Measurements from ENCODE around the gene MPG.
"Not testable (repeated sequence)": the region's sequence is repeated elsewhere in the genome, so short reads cannot be mapped to it uniquely, and the experiment has no call there.

MPG gene

GRCh38 chr16:77807-78443 lies at the start of gene MPG:
TSS of gene MPG (plus strand) at chr16:78225. CDS start at chr16:78310, 85 bp downstream.
- Histone ChIP-seq H3K9me3 (ENCODE audit: control insufficient read depth in 2 of 2, low read length in 2 of 2) (no peaks in the 10 kb centered on the region), H3K9ac (ENCODE audit: low read depth in 1 of 2, low read length in 2 of 2) (peak within 1 kb of the TSS; percentile 72 to 93), H3K27ac (ENCODE audit: low read depth in 2 of 2, low read length in 2 of 2) (peak within 1 kb of the TSS; percentile 73 to 84), H3K4me3 (ENCODE audit: low read length in 2 of 2) (peak within 1 kb of the TSS; percentile 74 to 84), H3K36me3 (ENCODE audit: control insufficient read depth in 2 of 2, insufficient read depth in 2 of 2, low read length in 2 of 2) (peaks cover 3 to 8% of the 10 kb centered on the region in 2 donors), H3K27me3 (ENCODE audit: control insufficient read depth in 2 of 2, insufficient read depth in 2 of 2, low read length in 2 of 2) (peaks cover 0 to under 1% of the 10 kb centered on the region in 2 donors), H3K4me1 (ENCODE audit: control insufficient read depth in 2 of 2, insufficient read depth in 2 of 2, low read length in 2 of 2) (peaks cover 28 to 53% of the 10 kb centered on the region in 2 donors)

GRCh38 chr16:30627-31026 lies 47.4 kb upstream of the MPG start:
- H3K9ac ChIP-seq (ENCODE audit: low read depth in 1 of 2, low read length in 2 of 2); H3K4me1 ChIP-seq (ENCODE audit: control insufficient read depth in 2 of 2, insufficient read depth in 2 of 2, low read length in 2 of 2); H3K36me3 ChIP-seq (ENCODE audit: control insufficient read depth in 2 of 2, insufficient read depth in 2 of 2, low read length in 2 of 2); H3K27me3 ChIP-seq (ENCODE audit: control insufficient read depth in 2 of 2, insufficient read depth in 2 of 2, low read length in 2 of 2); H3K27ac ChIP-seq (ENCODE audit: low read depth in 2 of 2, low read length in 2 of 2); H3K4me3 ChIP-seq (ENCODE audit: low read length in 2 of 2); H3K9me3 ChIP-seq (ENCODE audit: control insufficient read depth in 2 of 2, low read length in 2 of 2): not testable (repeated sequence)

- H3K9me3 ChIP-seq (ENCODE audit: control insufficient read depth in 2 of 2, low read length in 2 of 2); H3K36me3 ChIP-seq (ENCODE audit: control insufficient read depth in 2 of 2, insufficient read depth in 2 of 2, low read length in 2 of 2); H3K27ac ChIP-seq (ENCODE audit: low read depth in 2 of 2, low read length in 2 of 2); H3K27me3 ChIP-seq (ENCODE audit: control insufficient read depth in 2 of 2, insufficient read depth in 2 of 2, low read length in 2 of 2); H3K4me1 ChIP-seq (ENCODE audit: control insufficient read depth in 2 of 2, insufficient read depth in 2 of 2, low read length in 2 of 2); H3K4me3 ChIP-seq (ENCODE audit: low read length in 2 of 2); H3K9ac ChIP-seq (ENCODE audit: low read depth in 1 of 2, low read length in 2 of 2): not testable (repeated sequence)
Observed at GRCh38 chr16:33154-33876, 44.7 kb upstream of the MPG start.

- H3K9me3 ChIP-seq (ENCODE audit: control insufficient read depth in 2 of 2, low read length in 2 of 2): no peaks in the 10 kb centered on the region
- no peak overlapping the region for H3K9ac ChIP-seq (ENCODE audit: low read depth in 1 of 2, low read length in 2 of 2)
- no peaks in the 10 kb centered on the region for H3K27me3 ChIP-seq (ENCODE audit: control insufficient read depth in 2 of 2, insufficient read depth in 2 of 2, low read length in 2 of 2)
- peak overlapping the region in 1 of 2 donors; percentile 61 for H3K27ac ChIP-seq (ENCODE audit: low read depth in 2 of 2, low read length in 2 of 2)
- peaks cover 8 to 13% of the 10 kb centered on the region in 2 donors for H3K4me1 ChIP-seq (ENCODE audit: control insufficient read depth in 2 of 2, insufficient read depth in 2 of 2, low read length in 2 of 2)
- H3K4me3 ChIP-seq (ENCODE audit: low read length in 2 of 2): peak overlapping the region in 1 of 2 donors; percentile 57
- H3K36me3 ChIP-seq (ENCODE audit: control insufficient read depth in 2 of 2, insufficient read depth in 2 of 2, low read length in 2 of 2): no peaks in the 10 kb centered on the region
Observed at GRCh38 chr16:33877-34647, 44.0 kb upstream of the MPG start.

- no peaks in the 10 kb centered on the region for H3K9me3 ChIP-seq (ENCODE audit: control insufficient read depth in 2 of 2, low read length in 2 of 2)
- peak overlapping the region in 1 of 2 donors; percentile 24 for H3K9ac ChIP-seq (ENCODE audit: low read depth in 1 of 2, low read length in 2 of 2)
- peaks cover 13 to 16% of the 10 kb centered on the region in 2 donors for H3K4me1 ChIP-seq (ENCODE audit: control insufficient read depth in 2 of 2, insufficient read depth in 2 of 2, low read length in 2 of 2)
- H3K27me3 ChIP-seq (ENCODE audit: control insufficient read depth in 2 of 2, insufficient read depth in 2 of 2, low read length in 2 of 2): no peaks in the 10 kb centered on the region
- H3K4me3 ChIP-seq (ENCODE audit: low read length in 2 of 2): peak overlapping the region in 1 of 2 donors; percentile 57
- H3K27ac ChIP-seq (ENCODE audit: low read depth in 2 of 2, low read length in 2 of 2): peak overlapping the region; percentile 13 to 61
- no peaks in the 10 kb centered on the region for H3K36me3 ChIP-seq (ENCODE audit: control insufficient read depth in 2 of 2, insufficient read depth in 2 of 2, low read length in 2 of 2)
Observed at GRCh38 chr16:34648-34987, 43.4 kb upstream of the MPG start.

GRCh38 chr16:35011-35677 lies 42.9 kb upstream of the MPG start:
- Histone ChIP-seq H3K27ac (ENCODE audit: low read depth in 2 of 2, low read length in 2 of 2) (peak overlapping the region in 1 of 2 donors; percentile 61), H3K4me3 (ENCODE audit: low read length in 2 of 2) (peak overlapping the region in 1 of 2 donors; percentile 57), H3K27me3 (ENCODE audit: control insufficient read depth in 2 of 2, insufficient read depth in 2 of 2, low read length in 2 of 2) (no peaks in the 10 kb centered on the region), H3K4me1 (ENCODE audit: control insufficient read depth in 2 of 2, insufficient read depth in 2 of 2, low read length in 2 of 2) (peaks cover 13 to 16% of the 10 kb centered on the region in 2 donors), H3K36me3 (ENCODE audit: control insufficient read depth in 2 of 2, insufficient read depth in 2 of 2, low read length in 2 of 2) (no peaks in the 10 kb centered on the region), H3K9ac (ENCODE audit: low read depth in 1 of 2, low read length in 2 of 2) (peak overlapping the region; percentile 17 to 24), H3K9me3 (ENCODE audit: control insufficient read depth in 2 of 2, low read length in 2 of 2) (no peaks in the 10 kb centered on the region)

GRCh38 chr16:35678-36305 lies 42.2 kb upstream of the MPG start:
- Histone ChIP-seq H3K4me1 (ENCODE audit: control insufficient read depth in 2 of 2, insufficient read depth in 2 of 2, low read length in 2 of 2) (peaks cover 13 to 16% of the 10 kb centered on the region in 2 donors), H3K4me3 (ENCODE audit: low read length in 2 of 2) (no peak overlapping the region), H3K27me3 (ENCODE audit: control insufficient read depth in 2 of 2, insufficient read depth in 2 of 2, low read length in 2 of 2) (no peaks in the 10 kb centered on the region), H3K9ac (ENCODE audit: low read depth in 1 of 2, low read length in 2 of 2) (peak overlapping the region in 1 of 2 donors; percentile 17), H3K9me3 (ENCODE audit: control insufficient read depth in 2 of 2, low read length in 2 of 2) (no peaks in the 10 kb centered on the region), H3K27ac (ENCODE audit: low read depth in 2 of 2, low read length in 2 of 2) (no peak overlapping the region), H3K36me3 (ENCODE audit: control insufficient read depth in 2 of 2, insufficient read depth in 2 of 2, low read length in 2 of 2) (no peaks in the 10 kb centered on the region)

GRCh38 chr16:36336-36984 lies 41.6 kb upstream of the MPG start:
- H3K27me3 ChIP-seq (ENCODE audit: control insufficient read depth in 2 of 2, insufficient read depth in 2 of 2, low read length in 2 of 2): no peaks in the 10 kb centered on the region
- H3K4me1 ChIP-seq (ENCODE audit: control insufficient read depth in 2 of 2, insufficient read depth in 2 of 2, low read length in 2 of 2): peaks cover 13 to 16% of the 10 kb centered on the region in 2 donors
- H3K27ac ChIP-seq (ENCODE audit: low read depth in 2 of 2, low read length in 2 of 2): no peak overlapping the region
- no peak overlapping the region for H3K4me3 ChIP-seq (ENCODE audit: low read length in 2 of 2)
- H3K9me3 ChIP-seq (ENCODE audit: control insufficient read depth in 2 of 2, low read length in 2 of 2): no peaks in the 10 kb centered on the region
- no peak overlapping the region for H3K9ac ChIP-seq (ENCODE audit: low read depth in 1 of 2, low read length in 2 of 2)
- H3K36me3 ChIP-seq (ENCODE audit: control insufficient read depth in 2 of 2, insufficient read depth in 2 of 2, low read length in 2 of 2): no peaks in the 10 kb centered on the region

GRCh38 chr16:37511-37910 lies 40.5 kb upstream of the MPG start:
- H3K4me1 ChIP-seq (ENCODE audit: control insufficient read depth in 2 of 2, insufficient read depth in 2 of 2, low read length in 2 of 2): peaks cover 13 to 16% of the 10 kb centered on the region in 2 donors
- no peaks in the 10 kb centered on the region for H3K9me3 ChIP-seq (ENCODE audit: control insufficient read depth in 2 of 2, low read length in 2 of 2)
- no peak overlapping the region for H3K4me3 ChIP-seq (ENCODE audit: low read length in 2 of 2)

More at GRCh38 chr16:37511-37910, 40.5 kb upstream of the MPG start:
- H3K27ac ChIP-seq (ENCODE audit: low read depth in 2 of 2, low read length in 2 of 2): peak overlapping the region in 1 of 2 donors; percentile 43
- no peaks in the 10 kb centered on the region for H3K27me3 ChIP-seq (ENCODE audit: control insufficient read depth in 2 of 2, insufficient read depth in 2 of 2, low read length in 2 of 2)
- no peak overlapping the region for H3K9ac ChIP-seq (ENCODE audit: low read depth in 1 of 2, low read length in 2 of 2)
- peaks cover 3 to 6% of the 10 kb centered on the region in 2 donors for H3K36me3 ChIP-seq (ENCODE audit: control insufficient read depth in 2 of 2, insufficient read depth in 2 of 2, low read length in 2 of 2)

Measured in mucosa of rectum (tissue), 2 donors.